Measurements from ENCODE around the gene RIMS3.
"Not testable (repeated sequence)": the region's sequence is repeated elsewhere in the genome, so short reads cannot be mapped to it uniquely, and the experiment has no call there.

RIMS3 gene

DNA sequence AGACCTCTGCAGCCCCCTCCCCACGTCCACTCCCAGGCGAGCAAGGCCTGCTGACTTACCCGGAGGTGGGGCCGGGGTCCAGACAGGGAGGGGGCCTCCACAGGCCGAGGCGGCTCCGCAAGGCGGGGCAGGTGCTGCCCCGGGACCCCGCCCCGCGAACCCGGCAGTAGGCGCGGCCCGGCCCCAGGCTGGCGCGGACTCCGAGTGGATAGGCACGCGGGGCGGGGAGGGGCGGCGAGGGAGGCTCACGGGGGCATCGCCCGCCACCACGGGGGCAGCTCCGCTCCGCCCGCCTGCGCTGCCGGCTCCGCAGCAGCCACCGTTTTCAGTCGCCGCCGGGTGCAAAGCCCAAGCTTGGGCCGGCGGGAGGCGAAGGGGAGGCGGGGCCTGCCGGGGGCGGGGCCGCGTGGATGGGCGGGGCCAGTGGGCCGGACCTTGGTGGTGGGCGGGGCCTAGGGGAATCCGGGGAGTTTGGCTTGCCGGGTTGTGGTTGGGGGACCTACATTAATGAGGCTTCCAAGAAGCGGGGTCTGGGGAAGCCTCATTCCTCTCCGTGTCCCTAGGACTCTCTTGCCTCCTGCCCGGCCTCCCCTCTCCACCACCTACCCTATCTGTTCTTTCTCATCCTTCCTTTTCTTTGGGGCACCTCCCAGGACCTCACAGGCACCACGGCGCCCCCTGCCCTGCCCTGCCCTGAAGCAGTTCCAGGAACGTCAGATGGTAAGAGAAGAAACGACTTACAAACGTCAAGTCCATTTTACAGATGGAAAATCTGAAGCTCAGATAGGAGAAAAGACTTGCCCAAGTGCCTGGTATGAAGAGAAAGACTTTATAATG is at the start of gene RIMS3:
Gene RIMS3, minus strand, starts transcription at position 348 of the 837 bp plus-strand sequence. CDS start 23,757 bp downstream, outside the sequence.
- DNase-seq = peak; percentile 85

DNA sequence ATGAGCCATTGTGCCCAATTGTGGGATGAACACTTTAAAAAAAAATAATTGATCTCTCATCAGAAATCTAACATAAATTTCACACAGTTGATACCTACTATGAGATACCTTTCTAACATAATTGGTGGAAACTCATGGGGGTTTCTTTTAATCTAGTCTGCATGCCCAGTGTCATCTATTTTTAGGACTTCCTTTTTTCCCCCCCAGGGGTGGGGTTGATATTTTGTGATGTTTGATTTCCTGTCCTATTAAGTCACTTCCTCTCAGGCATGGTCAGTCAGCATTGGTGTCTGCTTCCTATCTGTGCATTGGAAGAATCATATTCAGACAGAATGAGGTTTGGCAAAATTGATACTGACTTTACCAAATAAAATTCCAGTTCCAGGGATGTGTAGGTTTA is 47.5 kb upstream of the RIMS3 start:
- no peak for DNase-seq

DNA sequence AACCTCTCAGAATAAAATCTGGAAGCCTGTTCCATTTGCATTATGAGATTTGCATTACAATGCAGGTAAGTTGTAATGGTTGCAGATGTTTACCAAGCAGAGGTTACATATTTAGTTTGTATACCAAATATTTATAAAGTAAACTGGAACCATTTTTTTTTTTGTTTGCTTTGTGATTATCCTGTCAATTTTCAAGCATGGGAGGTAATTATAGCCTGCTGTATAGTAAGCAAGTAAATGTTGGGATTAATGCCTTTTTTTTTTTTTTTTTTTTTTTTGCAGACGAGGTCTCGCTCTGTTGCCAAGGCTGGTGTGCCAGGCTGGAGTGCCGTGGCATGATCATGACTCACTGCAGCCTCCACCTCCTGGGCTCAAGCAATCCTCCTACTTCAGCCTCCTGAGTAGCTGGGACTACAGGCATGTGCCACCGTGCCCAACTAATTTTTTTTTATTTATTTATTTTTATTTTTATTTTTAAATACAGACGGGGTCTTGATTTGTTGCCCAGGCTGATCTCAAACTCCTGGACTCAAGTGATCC is 47.0 kb upstream of the RIMS3 start:
- peak; percentile 92 for DNase-seq

DNA sequence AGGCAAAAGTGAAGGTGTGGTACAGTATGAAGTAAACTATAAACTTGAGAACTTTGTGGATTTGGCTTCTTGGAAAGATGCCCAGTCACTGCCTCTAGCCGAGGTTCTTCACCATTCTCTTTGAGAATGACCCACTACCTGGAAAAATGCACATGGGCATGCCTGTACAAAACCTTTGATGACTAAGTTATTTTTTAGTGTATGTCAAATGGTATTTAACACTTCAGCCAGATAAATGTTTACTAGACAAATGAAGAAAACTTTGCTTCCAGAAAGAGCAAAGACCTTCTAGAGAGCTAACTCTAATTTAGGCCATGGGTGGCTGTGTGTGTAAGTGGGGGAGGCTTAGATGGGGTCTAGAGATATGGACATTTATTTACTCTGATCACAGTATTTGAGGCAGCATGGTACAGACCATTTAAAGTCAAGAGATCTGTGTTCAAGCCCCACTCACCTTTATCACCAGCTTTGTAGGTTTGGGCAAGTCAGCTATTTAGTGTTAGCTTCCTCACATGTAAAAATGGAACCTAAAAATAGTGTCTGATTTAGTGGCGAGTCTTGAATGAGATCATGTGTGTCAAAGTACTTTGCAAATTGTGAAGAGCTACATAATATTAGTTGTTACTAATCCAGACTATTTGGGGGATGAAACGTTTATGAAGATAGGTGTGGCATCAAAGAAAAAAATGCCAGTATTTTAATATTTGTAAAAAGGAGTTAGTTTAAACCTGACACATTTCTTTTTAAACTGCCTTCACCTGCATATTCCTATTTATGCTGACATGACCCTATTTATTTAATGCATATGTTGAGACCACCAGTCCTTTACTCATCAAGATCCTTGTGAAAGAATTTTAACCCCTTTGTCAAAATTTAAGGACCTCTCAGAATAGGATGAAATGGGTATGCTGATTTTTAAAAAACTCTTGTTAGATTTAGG is 46.3 kb upstream of the RIMS3 start:
- peak; percentile 37 for DNase-seq

DNA sequence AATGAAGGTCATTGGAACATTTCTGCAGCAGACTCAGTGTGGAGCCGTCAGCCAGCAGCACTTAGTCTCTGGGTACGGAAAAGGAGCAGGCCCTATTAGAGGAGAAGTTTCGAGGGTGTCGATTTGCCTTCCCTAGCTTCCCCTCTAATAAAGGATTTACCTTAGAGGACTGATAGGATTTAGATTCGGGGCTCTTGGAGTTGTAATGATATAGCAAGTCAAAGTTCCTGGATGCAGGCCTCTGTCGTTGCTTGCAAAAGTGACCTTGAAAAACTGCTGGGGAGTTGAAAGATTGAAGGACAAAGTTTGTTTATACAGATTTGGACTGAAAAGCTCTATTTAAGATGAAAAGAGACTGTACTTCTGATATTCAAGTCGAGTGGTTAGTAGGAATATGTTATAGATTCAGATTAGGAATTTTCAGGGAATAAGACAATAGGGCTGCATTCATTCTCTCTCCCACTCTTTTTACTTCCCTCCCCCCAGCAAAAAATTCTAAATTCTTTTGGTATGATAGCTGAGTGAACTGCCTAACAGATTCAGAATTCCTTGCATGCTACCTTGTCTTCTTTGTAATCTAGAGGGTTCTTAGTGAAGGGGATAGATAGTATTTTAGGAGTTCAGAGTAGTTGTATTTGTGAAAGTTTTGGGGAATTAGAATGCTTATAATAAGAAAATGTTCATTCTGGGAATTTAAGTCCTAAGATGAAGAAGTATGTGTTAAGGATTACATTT is 45.3 kb upstream of the RIMS3 start:
- DNase-seq = no peak

DNA sequence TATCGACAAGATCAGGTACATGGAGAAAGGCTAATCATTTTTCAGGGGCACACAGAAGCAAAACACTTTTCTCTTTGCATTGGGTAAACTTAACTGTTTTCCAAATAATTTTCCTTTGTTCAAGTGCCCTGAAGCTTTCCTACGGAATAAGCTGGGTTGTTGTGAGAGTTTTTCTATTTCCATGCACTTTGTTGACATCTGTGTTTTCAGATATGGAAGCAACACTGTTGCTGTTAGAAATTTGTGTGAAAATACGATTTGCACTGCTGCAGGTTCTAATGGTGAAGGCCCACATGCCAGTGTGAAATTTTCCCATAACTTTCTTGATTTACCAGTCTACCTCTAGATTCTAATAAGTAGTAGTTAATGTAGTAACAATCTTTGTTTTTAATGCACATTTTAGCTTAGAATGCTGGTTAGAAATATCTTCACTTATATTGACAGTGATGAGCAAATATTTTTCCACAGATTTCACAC is 44.4 kb upstream of the RIMS3 start:
- DNase-seq = no peak

DNA sequence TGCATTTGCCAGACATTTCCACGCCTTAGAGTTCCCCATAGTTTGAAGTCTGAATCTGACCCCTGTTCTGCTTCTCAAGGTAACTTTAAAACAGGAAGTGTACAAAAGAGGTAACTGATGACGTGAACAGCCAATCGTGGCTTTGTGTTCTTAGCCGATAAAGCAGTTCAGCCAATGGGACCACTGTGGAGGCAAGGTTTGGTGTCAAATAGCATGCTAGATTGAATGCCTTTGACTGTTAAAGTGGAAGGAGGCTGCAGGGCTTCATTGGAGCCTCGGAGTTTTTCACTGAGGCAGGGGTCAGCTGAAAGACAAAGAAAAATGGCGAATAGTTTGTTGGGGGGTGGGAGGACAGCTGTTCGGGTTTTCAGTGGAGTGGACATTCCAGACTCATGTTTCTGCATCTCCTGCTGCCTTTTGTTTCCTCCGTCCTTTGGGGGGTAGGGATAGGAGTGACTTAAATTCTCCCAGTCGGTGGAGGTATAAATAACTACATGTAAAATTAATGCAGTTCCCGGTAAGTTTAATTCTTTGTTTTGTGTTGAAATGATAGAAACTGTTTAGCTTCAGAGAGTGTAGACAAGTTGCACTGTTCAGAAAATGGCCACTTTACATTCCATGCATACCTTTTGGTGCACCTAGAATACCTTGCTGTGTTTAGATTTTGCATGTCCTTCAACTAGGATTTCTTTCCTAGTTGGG is 43.8 kb upstream of the RIMS3 start:
- peak; percentile 20 for DNase-seq

DNA sequence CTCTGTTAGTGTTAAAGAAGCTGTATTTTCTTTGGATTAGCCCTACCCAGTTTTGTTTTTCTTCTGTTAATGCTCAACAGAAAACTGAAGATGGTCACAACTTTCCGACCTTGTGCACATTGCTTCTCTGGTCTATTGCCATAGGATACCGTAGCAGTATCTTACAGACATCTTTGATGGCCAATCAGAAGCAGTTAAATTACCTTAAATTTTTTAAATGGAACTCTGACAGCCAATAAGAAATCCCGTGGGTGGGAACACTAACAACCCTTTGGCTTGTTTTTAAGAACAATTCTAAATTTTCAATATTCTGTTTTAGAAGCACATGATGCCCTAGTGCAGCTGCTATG is 43.2 kb upstream of the RIMS3 start:
- DNase-seq = no peak

DNA sequence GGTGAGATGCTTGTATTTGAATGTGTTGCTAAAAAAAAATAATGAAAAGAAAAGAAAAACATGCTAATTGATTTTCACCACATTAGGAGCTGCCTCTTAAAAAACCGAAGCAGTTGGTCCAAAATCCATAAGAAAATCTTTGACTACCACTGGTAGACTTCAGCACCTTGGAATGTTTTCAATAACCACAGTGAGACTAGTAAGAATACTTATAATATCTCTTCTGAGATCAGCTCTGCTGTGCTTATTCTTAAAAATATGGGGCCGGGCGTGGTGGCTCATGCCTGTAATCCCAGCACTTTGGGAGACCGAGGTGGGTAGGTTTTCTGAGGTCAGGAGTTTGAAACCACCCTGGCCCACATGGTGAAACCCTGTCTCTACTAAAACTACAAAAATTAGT is 41.1 kb upstream of the RIMS3 start:
- no peak for DNase-seq

DNA sequence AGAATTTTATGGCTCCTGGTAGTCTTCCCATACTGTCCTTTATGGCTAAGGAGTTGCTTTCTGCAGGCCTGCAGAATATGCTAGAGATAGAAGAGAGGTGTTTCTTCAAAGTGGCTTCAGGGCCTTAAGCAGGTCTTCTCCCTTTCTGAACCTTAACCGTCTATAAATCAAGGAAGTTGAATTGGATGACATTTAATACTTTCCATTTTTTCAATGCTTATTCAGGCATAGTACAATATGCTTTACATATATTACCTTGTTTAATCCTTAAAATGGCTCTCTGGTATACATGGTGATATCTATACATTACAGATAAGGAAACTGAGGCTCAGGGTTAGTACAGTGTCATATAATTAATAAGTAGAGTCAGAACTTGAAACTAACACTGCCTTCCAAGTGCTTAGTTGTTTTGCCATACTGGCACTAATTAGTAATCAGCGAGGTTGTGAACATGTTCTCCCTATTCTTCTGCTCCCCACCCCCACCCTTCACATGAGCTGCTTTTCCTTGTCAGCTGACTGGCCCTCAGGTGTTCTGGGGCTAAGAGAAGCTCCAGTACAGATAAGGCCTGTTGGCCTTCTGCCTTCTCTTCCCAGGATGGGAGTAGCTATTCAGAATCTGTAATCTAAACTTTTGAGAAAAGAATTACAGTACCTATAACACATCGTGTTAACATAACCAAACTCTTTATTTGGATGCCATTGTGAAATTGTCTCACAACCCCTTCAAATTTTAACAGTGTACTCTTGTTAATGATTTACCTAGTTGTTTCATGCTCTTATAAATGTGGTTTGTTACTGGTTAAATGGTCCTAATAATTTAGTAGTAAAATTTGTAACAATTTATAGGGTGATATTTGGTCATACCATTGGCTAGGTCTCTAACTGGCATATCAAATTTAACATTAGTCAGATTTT is 39.6 kb upstream of the RIMS3 start:
- peak; percentile 19 for DNase-seq

DNA sequence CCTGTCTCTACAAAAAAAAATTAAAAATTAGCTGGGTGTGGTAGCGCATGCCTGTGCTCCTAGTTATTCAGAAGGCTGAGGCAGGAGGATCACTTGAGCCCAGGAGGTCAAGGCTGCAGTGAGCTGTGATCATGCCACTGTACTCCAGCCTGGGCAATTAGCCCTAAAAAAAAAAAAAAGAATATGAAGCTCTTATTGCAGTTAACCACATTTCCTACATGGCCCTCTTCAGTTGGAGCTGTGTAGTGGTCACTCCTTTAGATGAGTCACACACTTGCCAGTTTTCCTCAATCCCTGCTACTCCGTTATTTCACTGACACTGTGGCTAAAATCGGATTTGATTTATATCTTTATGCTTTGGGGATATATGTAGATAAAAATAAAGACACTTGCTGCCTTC is 37.8 kb upstream of the RIMS3 start:
- peak; percentile 56 for DNase-seq

DNA sequence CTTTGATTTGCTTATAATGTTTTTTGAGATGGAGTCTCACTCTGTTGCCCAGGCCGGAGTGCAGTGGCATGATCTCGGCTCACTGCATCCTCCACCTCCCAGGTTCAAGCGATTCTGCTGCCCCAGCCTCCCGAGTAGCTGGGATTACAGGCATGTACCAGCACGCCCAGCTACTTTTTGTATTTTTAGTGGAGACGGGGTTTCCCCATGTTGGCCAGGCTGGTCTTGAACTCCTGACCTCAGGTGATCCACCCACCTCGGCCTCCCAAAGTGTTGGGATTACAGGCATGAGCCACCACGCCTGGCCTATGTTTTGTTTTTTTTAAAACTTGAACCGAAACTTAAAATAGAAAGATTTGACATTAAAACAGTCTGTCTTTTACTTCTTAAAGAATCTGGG is 37.3 kb upstream of the RIMS3 start:
- not testable (repeated sequence) for DNase-seq

DNA sequence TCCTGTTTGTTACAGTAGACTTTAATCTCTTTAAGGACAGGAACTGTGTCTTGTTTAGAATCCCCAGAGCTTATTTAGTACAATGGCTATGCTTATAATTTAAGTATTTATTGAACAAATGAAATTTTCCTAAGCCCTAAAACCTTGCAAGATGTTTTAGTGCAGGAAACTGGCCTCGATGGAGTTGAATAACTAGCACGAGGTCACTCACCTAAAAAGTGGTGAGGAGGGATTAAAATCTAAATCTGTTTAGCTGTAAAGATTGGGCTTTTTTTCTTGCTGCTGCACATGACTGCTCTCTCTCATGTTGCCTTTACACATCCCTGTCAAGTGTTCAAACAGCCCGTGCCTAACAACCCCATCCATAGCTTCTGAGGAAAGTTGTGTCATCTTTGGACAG is 36.2 kb upstream of the RIMS3 start:
- DNase-seq = no peak

DNA sequence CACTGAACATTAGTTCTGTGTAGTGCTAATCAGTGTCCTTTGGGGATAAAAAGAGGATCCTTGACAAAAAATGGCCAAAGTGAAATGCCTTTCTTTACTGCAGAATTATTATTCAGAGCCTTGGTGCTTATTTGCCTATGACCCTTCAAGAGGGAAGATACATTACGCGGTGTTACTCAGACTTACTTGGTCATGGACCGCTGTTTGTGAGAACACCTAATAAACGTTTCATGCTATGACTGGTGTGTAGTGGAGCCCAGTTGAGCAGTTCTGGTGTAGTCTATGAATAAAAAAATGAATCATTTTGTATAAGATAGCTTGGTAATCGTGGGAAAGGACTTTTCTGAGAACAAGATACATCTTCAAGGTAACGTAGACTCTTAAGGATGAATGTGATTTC is 34.3 kb upstream of the RIMS3 start:
- no peak for DNase-seq

DNA sequence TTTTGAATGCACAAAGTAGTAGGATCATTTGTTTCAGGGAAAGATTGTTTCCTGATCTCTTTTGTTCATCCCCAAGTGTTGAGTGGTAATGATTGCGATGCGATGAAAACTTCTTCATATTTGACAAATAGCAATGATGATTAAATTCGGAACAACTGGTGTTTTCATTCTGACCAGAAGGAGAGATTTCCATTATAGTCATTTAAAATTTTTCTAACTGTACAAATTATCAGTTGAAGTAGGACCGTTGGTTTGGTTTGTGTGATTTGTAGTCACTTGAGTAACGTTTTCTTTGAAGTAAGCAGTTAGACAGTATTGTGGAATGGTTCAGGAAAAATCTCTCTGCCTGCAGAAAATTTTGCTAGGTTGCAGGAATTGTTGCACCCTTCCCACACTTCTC is 32.0 kb upstream of the RIMS3 start:
- no peak for DNase-seq

DNA sequence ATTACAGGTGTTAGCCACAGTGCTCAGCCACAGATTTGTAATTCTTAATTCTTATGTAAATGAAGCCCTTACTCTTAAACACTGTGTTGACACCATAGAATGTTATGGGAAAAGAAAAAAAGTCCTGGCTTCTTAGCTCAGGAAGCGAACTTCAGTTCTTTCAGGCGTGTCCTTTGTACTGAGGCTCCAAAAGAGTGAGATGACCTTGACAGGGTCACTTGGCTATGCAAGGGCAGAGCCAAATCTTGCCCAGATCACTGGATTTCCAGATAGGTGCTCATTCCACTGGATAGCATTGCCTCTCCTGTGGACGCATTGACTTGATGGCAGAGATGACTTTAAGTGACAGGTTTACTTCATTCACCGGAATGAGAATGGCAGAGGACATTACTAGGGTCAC is 30.8 kb upstream of the RIMS3 start:
- no peak for DNase-seq

DNA sequence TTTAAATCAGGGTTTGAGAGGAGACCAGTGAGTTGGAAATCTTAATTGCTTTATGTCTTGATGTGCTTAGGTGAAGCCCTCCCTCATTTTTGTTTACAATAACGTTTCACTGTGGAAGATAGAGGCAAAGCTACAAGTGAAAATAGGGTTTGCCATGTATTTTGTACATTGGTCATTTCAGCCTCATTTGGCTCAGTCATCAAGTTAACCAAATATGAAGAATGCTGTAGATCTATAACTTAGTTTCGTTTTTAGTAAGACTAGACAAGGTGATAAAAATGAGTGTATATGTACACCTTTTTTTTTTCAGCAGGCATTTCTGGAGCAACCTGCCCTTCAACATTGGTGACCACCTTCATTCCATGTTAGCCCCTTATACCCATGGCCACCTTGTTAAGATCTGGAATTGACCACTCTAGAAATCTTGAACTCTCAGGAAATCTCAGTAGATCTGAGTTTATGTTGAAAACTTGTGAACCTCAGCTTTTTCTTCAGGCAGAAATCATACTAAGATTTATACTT is 28.9 kb upstream of the RIMS3 start:
- no peak for DNase-seq

DNA sequence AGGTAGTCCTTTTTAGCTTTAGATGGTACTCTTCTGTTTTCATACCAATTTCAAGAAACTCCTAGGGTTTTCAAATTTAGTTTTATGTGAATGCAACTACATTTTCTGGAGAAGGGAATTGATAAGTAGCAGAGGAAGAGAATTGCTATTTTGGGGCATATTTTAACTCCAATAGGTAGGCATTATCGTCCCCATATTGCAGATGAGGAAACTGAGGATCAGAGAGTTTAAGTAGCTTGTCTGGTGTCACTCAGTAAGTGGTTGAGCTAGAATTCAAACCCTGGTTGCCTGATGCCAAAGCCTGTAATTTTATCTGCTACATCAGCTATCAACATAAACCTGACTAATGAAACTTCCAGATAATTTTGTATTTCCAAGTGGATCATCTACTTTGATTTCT is 27.9 kb upstream of the RIMS3 start:
- no peak for DNase-seq

DNA sequence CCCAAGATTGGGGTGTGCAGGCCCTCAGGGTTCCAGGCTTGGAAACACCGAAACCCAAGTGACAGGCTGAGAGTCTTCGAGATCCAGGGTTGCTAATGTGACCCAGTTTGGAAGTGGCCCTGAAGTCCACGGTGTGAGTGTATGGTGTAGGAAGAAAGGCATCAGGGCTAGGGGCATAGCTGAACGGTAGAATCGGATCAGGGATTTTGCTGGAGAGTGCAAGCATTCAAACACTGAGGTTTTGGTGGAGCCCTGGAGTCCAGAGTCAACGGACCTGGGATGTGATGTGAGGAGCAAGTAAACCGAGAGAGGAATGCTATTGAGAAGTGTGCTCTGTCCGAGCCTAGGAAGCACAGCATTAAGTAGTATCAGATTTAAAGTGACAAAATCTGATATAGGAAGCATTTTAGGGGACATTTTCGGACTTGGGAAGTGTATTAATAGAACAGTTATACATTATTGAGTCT is 27.0 kb upstream of the RIMS3 start:
- peak; percentile 64 for DNase-seq

DNA sequence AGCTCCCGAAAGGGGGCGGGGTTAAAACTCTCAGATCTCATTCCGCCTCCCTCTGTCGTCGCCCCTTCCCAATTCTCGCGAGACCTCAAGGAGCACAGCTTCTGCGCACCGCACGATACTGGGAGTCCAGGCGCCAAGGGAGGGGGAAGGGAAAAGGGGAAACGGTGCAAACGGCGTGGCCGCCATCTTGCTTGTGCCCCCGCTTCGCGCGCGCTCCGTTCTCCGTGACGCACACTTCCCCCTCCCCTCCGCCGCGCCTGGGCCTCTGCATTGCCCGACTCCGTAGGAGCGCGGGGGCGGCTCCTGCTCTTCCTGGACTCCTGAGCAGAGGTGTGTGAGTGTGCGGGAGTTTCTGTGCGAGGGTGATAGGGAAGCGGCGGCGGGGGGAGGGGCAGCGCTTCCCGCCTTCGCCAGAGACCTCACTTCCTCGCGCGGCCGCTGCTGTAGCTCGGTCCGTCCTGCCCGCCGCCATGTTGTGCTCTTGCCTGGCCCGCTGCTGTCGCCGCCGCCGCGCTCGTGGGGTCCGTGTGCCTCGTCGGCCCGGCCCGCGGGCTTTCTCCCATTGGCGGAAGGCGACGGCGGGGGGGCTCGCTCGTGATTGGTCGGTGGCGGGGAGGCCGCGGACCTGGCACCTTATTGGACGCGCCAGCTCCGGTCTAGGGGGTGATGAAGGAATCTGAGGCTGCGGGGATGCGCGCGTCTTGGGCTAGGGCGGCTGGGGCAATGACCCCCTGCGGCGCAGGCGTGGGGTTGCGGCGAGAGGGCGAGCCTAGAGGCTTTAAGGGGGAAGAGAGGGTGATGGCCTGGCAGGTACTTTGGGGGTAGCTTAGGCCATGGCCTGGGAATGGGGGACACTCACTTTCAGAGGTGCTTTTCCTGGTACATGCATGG is 26.3 kb upstream of the RIMS3 start, which contains the start of gene NFYC:
Gene NFYC, plus strand, starts transcription at position 167 of the 891 bp plus-strand sequence. CDS start 47,140 bp downstream, outside the sequence.
- DNase-seq = peak; percentile 100

Measured in DMS53 (cell line).